IPS-20b (cell line): ENCODE data around the gene ASXL1.

Experiments used
- H3K27ac ChIP-seq: one replicate; pipeline ENCODE4 v1.5.1; 2013; ENCODE audit warnings: low read length
- H3K27me3 ChIP-seq: 2 replicates; pipeline ENCODE4 v1.6.1; 2013; ENCODE audit warnings: mild to moderate bottlenecking, low read length, inconsistent platforms; ENCODE audit not compliant: insufficient read depth
- H3K36me3 ChIP-seq: 2 replicates; pipeline ENCODE4 v1.6.1; 2013; ENCODE audit warnings: low read depth, mild to moderate bottlenecking, inconsistent platforms, low read length, moderate library complexity; ENCODE audit not compliant: insufficient read depth
- H3K4me1 ChIP-seq: 2 replicates; pipeline ENCODE4 v1.6.1; 2013; ENCODE audit warnings: mild to moderate bottlenecking, control low read depth, inconsistent platforms, low read length, moderate library complexity; ENCODE audit not compliant: insufficient read depth
- H3K4me3 ChIP-seq: 2 replicates; pipeline ENCODE4 v1.5.1; 2013; ENCODE audit warnings: mild to moderate bottlenecking, low read length, inconsistent platforms
- H3K9ac ChIP-seq: 2 replicates; pipeline ENCODE4 v1.6.1; 2013; ENCODE audit warnings: low read depth, mild to moderate bottlenecking, inconsistent platforms, low read length, moderate library complexity
- H3K9me3 ChIP-seq: 2 replicates; pipeline ENCODE4 v1.6.1; 2013; ENCODE audit warnings: mild to moderate bottlenecking, low read depth, low read length, inconsistent platforms; ENCODE audit not compliant: insufficient read depth

The ASXL1 gene

GRCh38 chr20:32325706-32326503 lies 32.2 kb upstream of the ASXL1 start:
- Histone ChIP-seq H3K27me3 (no peaks in the 10 kb centered on the region), H3K4me1 (no peaks in the 10 kb centered on the region), H3K9ac (no peak overlapping the region), H3K9me3 (no peaks in the 10 kb centered on the region), H3K4me3 (no peak overlapping the region), H3K36me3 (peaks cover 25% of the 10 kb centered on the region), H3K27ac (no peak overlapping the region)

GRCh38 chr20:32326504-32326845 lies 31.7 kb upstream of the ASXL1 start:
- no peaks in the 10 kb centered on the region for H3K9me3 ChIP-seq
- H3K4me1 ChIP-seq: no peaks in the 10 kb centered on the region
- H3K27ac ChIP-seq: no peak overlapping the region
- H3K4me3 ChIP-seq: no peak overlapping the region
- H3K9ac ChIP-seq: no peak overlapping the region
- H3K27me3 ChIP-seq: no peaks in the 10 kb centered on the region
- peaks cover 30% of the 10 kb centered on the region for H3K36me3 ChIP-seq

- Histone ChIP-seq H3K27ac (no peak overlapping the region), H3K9ac (no peak overlapping the region), H3K27me3 (no peaks in the 10 kb centered on the region), H3K4me1 (no peaks in the 10 kb centered on the region), H3K36me3 (peaks cover 37% of the 10 kb centered on the region), H3K4me3 (no peak overlapping the region), H3K9me3 (no peaks in the 10 kb centered on the region)
Measured at GRCh38 chr20:32327087-32327681, 30.9 kb upstream of the ASXL1 start.

- Histone ChIP-seq H3K9ac (no peak overlapping the region), H3K4me1 (no peaks in the 10 kb centered on the region), H3K9me3 (no peaks in the 10 kb centered on the region), H3K27ac (no peak overlapping the region), H3K4me3 (no peak overlapping the region), H3K36me3 (peaks cover 53% of the 10 kb centered on the region), H3K27me3 (no peaks in the 10 kb centered on the region)
Measured at GRCh38 chr20:32329817-32330554, 28.1 kb upstream of the ASXL1 start.

GRCh38 chr20:32330555-32330897 lies 27.6 kb upstream of the ASXL1 start:
- Histone ChIP-seq H3K4me1 (no peaks in the 10 kb centered on the region), H3K9me3 (no peaks in the 10 kb centered on the region), H3K27me3 (no peaks in the 10 kb centered on the region), H3K9ac (no peak overlapping the region), H3K36me3 (peaks cover 53% of the 10 kb centered on the region), H3K27ac (no peak overlapping the region), H3K4me3 (no peak overlapping the region)

GRCh38 chr20:32332614-32333013 lies 25.5 kb upstream of the ASXL1 start:
- no peaks in the 10 kb centered on the region for H3K4me1 ChIP-seq
- H3K9ac ChIP-seq: no peak overlapping the region; the same call in 1 of the 2 replicates
- no peaks in the 10 kb centered on the region for H3K9me3 ChIP-seq
- H3K27me3 ChIP-seq: no peaks in the 10 kb centered on the region
- H3K27ac ChIP-seq: no peak overlapping the region
- no peak overlapping the region for H3K4me3 ChIP-seq
- H3K36me3 ChIP-seq: peaks cover 42% of the 10 kb centered on the region

GRCh38 chr20:32333181-32333987 lies 24.7 kb upstream of the ASXL1 start:
- Histone ChIP-seq H3K4me3 (no peak overlapping the region), H3K9ac (no peak overlapping the region), H3K4me1 (no peaks in the 10 kb centered on the region), H3K27ac (no peak overlapping the region), H3K27me3 (no peaks in the 10 kb centered on the region), H3K36me3 (peaks cover 41% of the 10 kb centered on the region), H3K9me3 (no peaks in the 10 kb centered on the region)

GRCh38 chr20:32333988-32334885 lies 23.9 kb upstream of the ASXL1 start:
- Histone ChIP-seq H3K36me3 (peaks cover 41% of the 10 kb centered on the region), H3K4me3 (no peak overlapping the region), H3K9me3 (no peaks in the 10 kb centered on the region), H3K4me1 (0 out of 2 replicates have a peak, but pooled peaks cover 4% of the 10 kb centered on the region), H3K27ac (no peak overlapping the region), H3K9ac (no peak overlapping the region), H3K27me3 (no peaks in the 10 kb centered on the region)

- no peak overlapping the region for H3K9ac ChIP-seq
- H3K27me3 ChIP-seq: no peaks in the 10 kb centered on the region
- no peak overlapping the region for H3K27ac ChIP-seq
- peaks cover 18% of the 10 kb centered on the region for H3K36me3 ChIP-seq
- 0 out of 2 replicates have a peak, but pooled peaks cover 4% of the 10 kb centered on the region for H3K4me1 ChIP-seq
- no peak overlapping the region for H3K4me3 ChIP-seq
- no peaks in the 10 kb centered on the region for H3K9me3 ChIP-seq
Measured at GRCh38 chr20:32336918-32337347, 21.2 kb upstream of the ASXL1 start.

- Histone ChIP-seq H3K27me3 (no peaks in the 10 kb centered on the region), H3K9ac (no peak overlapping the region), H3K27ac (no peak overlapping the region), H3K4me3 (no peak overlapping the region), H3K4me1 (0 out of 2 replicates have a peak, but pooled peaks cover 4% of the 10 kb centered on the region), H3K9me3 (no peaks in the 10 kb centered on the region), H3K36me3 (peaks cover 6% of the 10 kb centered on the region; the same call in 1 of the 2 replicates)
Measured at GRCh38 chr20:32337937-32338661, 20.0 kb upstream of the ASXL1 start.
